HG03558 (cell line): ENCODE measurements around the gene CAMSAP1.

Source experiments
- ATAC-seq: cut with Tn5 transposase; IDR thresholded peaks from one replicate; pipeline ENCODE4 v1.9.1; 2021; ENCODE audit warnings: moderate number of reproducible peaks; ENCODE audit not compliant: unreplicated experiment; ENCODE audit errors: extremely low read depth

The CAMSAP1 gene

GRCh38 chr9:135886147-135886981, 21.0 kb downstream of the CAMSAP1 start:
- ATAC-seq = no peak

DNA sequence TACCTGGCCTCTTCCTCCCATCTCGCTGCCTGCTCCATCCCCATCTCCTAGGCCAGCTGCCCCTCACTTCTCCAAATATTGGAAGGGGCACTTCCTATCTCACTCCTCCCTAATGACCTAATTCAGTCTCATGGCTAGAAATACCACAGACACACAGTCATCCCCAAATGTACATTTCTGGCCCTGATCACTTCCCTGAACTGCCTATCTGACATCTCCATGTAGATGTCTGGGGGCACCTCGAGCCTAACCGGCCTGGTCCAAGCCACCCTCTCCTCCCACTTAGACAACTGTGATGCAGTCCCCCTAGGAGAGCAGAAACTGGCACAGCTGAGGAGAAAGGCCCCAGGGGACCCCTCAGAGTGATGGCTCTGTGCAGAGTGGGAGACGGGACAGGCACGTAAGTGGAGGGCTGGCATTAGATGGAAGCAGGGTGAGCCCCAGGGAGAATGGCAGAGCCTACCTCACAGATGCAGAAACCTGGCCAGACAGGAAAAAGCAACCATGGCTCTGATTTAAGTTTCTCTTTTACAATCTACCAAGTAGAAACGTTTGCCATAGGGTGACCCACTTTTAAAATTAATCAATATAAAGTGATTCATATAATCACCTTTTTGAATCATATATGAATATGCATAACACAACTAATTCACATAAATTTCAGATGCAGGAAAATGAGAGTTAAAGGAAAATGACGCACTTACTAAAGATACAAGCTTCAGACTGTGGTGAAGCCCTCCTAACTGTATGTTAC, 22.1 kb downstream of the CAMSAP1 start:
- ATAC-seq = no peak

GRCh38 chr9:135884328-135885035, 22.9 kb downstream of the CAMSAP1 start:
- ATAC-seq = no peak

DNA sequence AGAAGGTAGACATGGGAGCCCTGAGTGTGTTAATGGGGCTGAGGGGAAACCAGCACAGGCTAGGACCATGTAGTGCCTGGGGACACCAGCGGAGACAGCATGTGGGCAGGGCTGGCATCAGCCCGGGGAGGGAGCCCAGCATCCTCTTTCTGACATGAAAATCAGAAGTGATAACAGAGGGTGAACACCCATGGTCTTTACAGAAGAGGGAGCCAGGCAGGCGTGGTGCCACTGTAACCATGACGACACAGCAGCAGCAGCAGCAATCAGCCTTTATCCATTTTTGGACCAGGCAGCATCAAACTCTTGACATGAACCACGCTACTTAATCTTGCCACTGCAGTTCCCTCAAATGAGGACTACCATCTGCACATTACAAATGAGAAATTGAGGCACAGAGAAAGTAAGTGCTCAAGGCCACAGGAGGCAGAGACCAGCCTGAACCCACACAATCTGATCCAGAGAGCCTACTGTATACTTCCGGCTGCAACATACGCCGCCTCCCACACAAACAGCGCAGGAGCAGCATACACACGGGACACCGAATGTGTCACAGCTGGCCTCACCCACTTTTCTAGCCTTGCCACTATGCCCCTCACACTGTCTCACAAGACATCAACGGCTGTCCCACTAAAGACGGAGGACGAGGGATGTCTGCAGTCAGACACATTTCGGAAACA, 23.8 kb downstream of the CAMSAP1 start:
- no peak for ATAC-seq

- no peak for ATAC-seq
Measured at GRCh38 chr9:135882011-135882410, 25.3 kb downstream of the CAMSAP1 start.

- ATAC-seq = no peak
Measured at GRCh38 chr9:135880438-135880837, 26.9 kb downstream of the CAMSAP1 start.

- ATAC-seq = no peak
Measured at GRCh38 chr9:135879619-135880018, 27.7 kb downstream of the CAMSAP1 start.

GRCh38 chr9:135879237-135879601, 28.1 kb downstream of the CAMSAP1 start:
- no peak for ATAC-seq

DNA sequence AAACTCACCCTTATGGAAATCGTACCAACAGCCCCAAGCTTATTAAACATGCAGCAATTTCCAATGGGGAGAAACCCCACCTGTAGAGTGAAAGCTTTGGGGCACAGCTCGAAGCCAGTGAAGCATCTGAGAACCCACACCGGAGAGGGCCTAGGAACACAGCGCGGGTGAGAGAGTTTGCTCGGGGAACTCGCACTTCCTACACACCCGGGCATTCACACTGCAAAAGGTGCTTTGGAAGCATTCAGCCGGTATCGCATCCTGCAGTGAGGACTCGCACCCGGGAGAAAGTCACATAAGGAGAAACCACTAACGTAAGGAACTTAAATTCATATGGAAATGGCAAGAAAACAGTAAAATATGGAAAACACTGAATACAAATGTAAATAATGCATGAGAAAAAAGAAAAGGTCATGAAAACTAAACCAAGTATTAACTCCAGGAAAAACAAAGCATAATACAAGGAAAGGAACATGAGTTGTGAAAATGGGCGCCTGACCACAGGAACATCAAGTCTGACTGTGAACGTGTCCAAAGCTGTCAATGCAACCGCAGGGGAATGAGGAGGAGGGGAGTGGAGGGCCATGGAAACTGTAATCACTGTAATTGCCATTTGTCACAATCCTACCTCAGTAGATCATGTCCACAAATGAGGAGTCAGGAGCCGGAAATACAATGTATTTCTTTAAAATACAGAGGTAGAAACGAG, 28.7 kb downstream of the CAMSAP1 start:
- ATAC-seq = no peak

DNA sequence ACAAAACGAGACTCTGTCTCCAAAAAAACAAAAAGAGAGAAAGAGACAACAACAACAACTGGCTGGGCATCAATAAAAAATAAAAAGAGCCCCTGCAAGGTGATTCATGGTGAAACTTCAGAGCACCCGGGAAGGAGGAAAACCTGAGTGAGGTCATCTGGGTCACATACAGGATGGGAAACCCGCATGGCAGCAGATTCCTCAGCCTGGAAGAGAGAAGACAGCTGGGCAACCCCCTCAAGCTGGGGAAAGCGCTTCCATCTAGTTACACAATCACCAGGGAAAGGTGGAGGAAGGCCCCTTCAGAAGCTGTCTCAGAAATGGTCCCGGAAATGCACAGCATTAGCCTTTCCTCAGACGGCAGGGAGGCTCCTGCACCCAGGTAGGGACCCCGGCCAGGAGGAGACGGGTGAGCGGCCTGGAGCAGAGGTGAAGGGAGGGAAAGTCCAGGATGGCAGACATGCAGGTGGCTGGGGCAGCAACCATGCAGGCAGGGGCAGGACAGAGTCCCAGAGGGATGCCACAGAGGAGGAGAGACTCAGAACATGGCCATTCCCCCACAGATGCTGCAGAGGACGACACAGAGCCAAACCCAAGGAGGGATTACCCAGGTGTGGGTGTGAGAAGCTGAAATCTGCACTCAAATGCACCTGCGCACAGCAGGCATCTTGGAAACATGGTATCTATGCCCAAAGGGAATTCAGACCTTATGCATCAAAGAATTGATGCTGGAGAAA, 29.4 kb downstream of the CAMSAP1 start:
- ATAC-seq = no peak

- no peak for ATAC-seq
Measured at GRCh38 chr9:135876936-135877335, 30.4 kb downstream of the CAMSAP1 start.

DNA sequence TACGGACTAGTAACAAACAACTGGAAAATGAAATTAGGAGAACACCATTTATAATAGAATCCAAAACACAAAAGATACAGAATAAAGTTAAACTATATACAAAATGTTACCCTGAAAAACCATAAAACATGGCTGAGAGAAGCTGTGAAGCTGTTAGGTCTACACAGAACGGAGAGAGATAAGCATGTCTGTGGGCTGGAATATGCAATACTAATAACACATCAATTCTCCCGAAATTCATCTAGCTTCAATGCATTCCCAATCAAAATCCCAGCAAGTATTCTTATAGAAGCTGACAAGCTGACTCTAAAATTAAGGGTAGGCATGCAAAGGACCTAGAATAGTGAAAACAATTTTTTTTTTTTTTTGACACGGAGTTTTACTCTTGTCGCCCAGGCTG, 32.5 kb downstream of the CAMSAP1 start:
- no peak for ATAC-seq

- ATAC-seq = no peak
Measured at GRCh38 chr9:135869909-135870308, 37.4 kb downstream of the CAMSAP1 start.

DNA sequence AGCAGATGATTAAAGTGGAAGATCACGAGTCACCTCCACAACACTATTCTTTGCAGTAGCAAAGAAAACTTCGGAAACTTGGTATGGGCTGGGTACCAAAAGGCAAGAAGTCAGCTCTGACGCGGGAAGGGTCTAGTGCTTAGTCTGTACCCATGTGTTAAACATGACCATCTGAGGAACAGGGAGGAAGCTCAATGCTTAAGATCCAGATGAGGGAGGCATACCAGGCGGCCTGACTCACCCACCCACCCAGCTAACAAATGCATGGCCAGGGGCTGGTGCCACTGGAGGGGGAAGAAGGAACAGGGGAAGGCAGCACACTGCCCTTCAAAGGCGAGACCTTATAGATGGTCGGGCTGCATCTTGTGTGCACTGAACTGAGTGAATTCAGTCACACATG, 41.8 kb downstream of the CAMSAP1 start:
- no peak for ATAC-seq

DNA sequence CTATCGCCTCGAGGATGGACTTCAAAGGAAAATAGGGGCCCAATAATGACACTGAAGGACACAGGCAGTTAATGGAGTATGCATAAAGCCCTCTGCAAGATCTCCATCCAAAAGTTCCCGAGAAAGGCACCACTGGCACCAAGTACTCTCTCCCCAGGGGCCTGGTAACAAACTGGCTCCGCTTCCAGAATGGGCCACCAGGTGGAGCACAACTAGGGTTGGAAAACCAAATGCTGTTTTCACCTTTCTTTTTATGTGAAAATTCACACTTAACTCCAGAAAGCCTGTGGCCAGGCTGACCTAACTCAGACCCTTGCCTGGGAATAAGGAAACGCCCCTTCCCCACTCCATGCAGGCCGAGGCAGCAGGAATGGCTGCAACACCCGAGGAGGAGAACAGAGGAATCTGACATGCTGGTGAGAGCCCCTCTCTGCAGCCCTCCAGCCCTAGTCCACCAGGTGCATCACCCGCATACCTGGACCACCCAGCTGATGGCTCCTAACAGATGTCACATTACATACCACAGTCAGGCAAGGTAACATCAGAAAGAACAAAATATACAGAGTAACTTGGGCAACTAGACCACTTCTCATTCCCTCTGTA, 42.8 kb downstream of the CAMSAP1 start:
- no peak for ATAC-seq

GRCh38 chr9:135862809-135863208, 44.5 kb downstream of the CAMSAP1 start:
- ATAC-seq = no peak

- ATAC-seq = no peak
Measured at GRCh38 chr9:135858491-135859185, 48.7 kb downstream of the CAMSAP1 start.

DNA sequence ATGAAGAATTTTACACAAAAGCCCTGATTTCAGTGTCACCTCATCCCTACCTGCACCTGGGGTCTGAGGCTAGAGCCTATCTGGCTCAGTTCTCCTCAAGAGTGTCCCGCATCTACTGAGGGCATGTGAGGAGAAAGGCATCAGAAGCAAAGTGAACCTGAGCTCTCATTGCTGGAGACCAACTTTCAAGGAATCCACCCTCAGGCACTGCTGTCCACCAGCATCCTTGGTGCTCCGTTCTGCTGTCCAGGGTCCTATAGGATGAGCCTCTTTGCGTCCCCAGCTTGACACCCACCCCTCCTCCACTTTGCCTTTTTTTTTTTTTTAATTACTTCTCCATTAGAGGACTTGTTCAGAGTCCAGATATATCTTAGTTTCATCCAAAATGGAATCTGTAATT, 49.5 kb downstream of the CAMSAP1 start:
- no peak for ATAC-seq
